Suprapubic skin (tissue), 4 donors: ENCODE data around the gene NDRG4.

Experiments used
- POLR2A ChIP-seq, 2 donors: fragments of 450-650 bp; IDR thresholded peaks; one replicate each; pipeline ENCODE4 v1.6.1; 2017; ENCODE audit warnings: antibody characterized with exemption in 2 of 2, mild to moderate bottlenecking in 2 of 2, moderate library complexity in 2 of 2
- POLR2AphosphoS5 ChIP-seq, 3 donors: sonication (generic); formaldehyde crosslinking; IDR thresholded peaks; one replicate each; pipeline ENCODE4 v1.6.1; 2017; ENCODE audit warnings: antibody characterized with exemption in 3 of 3
- TF ChIP-seq, protein P1 (sequence below), 2 donors: fragments of 200-600 bp in 1 of 2; fragments of 450-650 bp in 1 of 2; sonication (generic) in 1 of 2; IDR thresholded peaks; one replicate each; pipeline ENCODE4 v1.5.1; 2016 to 2019; ENCODE audit warnings: antibody characterized with exemption in 2 of 2, mild to moderate bottlenecking in 1 of 2, moderate library complexity in 1 of 2

GRCh38 chr16:58518083-58518979 is 18.4 kb downstream of the NDRG4 start:
- TF ChIP-seq POLR2AphosphoS5 (IDR thresholded peaks at IDR 0.05) (no peak), POLR2A (IDR thresholded peaks at IDR 0.05) (no peak)
- TF ChIP-seq, protein P1, sequence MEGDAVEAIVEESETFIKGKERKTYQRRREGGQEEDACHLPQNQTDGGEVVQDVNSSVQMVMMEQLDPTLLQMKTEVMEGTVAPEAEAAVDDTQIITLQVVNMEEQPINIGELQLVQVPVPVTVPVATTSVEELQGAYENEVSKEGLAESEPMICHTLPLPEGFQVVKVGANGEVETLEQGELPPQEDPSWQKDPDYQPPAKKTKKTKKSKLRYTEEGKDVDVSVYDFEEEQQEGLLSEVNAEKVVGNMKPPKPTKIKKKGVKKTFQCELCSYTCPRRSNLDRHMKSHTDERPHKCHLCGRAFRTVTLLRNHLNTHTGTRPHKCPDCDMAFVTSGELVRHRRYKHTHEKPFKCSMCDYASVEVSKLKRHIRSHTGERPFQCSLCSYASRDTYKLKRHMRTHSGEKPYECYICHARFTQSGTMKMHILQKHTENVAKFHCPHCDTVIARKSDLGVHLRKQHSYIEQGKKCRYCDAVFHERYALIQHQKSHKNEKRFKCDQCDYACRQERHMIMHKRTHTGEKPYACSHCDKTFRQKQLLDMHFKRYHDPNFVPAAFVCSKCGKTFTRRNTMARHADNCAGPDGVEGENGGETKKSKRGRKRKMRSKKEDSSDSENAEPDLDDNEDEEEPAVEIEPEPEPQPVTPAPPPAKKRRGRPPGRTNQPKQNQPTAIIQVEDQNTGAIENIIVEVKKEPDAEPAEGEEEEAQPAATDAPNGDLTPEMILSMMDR (IDR thresholded peaks at IDR 0.05) = no peak
